Testis (tissue), 3 donors: ENCODE data around the gene NHLRC3. TPM values are rescaled to one million over a fixed set of nuclear protein-coding genes. Genes with fewer than 3 reads are reported as not detected.

Experiments used
- DNase-seq: peaks from one replicate; pipeline ENCODE4 v3.0.0-alpha.2; 2019
- H3K27ac ChIP-seq, 2 donors: fragments of 200-600 bp; sonication (generic); one replicate each; pipeline ENCODE4 v1.5.1; 2019
- H3K27me3 ChIP-seq: fragments of 200-600 bp; sonication (generic); one replicate; pipeline ENCODE4 v1.5.1; 2019
- H3K36me3 ChIP-seq: fragments of 200-600 bp; sonication (generic); one replicate; pipeline ENCODE4 v1.5.1; 2017; ENCODE audit warnings: low read depth; ENCODE audit errors: missing control alignments
- H3K4me1 ChIP-seq: fragments of 200-600 bp; sonication (generic); one replicate; pipeline ENCODE4 v1.5.1; 2019
- H3K4me3 ChIP-seq, 2 donors: fragments of 200-600 bp; sonication (generic); one replicate each; pipeline ENCODE4 v1.5.1; 2017 to 2019
- H3K9me3 ChIP-seq: fragments of 200-600 bp; sonication (generic); one replicate; pipeline ENCODE4 v1.5.1; 2017
- CTCF ChIP-seq, 3 experiments: fragments of 450-650 bp in 2 of 3; fragments of 200-600 bp in 1 of 3; sonication (generic) in 1 of 3; IDR thresholded peaks; one replicate each; pipeline ENCODE4 v1.5.1; 2016 to 2019; ENCODE audit warnings: antibody characterized with exemption in 3 of 3, mild to moderate bottlenecking in 2 of 3, moderate library complexity in 1 of 3
- POLR2A ChIP-seq: fragments of 450-650 bp; IDR thresholded peaks from one replicate; pipeline ENCODE4 v1.6.1; 2017; ENCODE audit warnings: antibody characterized with exemption, mild to moderate bottlenecking, moderate library complexity
- WGBS, 2 donors: methylation state at CpG; one replicate each; pipeline ENCODE4 v1.1.5; 2018; 5-methylcytosine and 5-hydroxymethylcytosine counted together
- intact Hi-C: fragments of 100-400 bp; cut with DNase I; formaldehyde crosslinking; loops from one replicate; pipeline ENCODE4 v1.15.1; 2023; ENCODE audit warnings: low total_unique reads
- polyA plus RNA-seq: library from polyadenylated mRNA; stranded (reverse); fragments of 350-450 nt; fragmentation: Illumina TruSeq; extraction: RNeasy Lipid Tissue Mini Kit (QIAGEN cat#74804); gene quantifications from one replicate; pipeline ENCODE4 v1.2.3, GENCODE V29; 2014; ENCODE audit warnings: low read depth, low replicate concordance; ENCODE audit not compliant: insufficient read depth
- total RNA-seq, 2 donors: library from RNA; depleted of rRNA; stranded (reverse); fragments of >200 nt; gene quantifications; one replicate each; pipeline ENCODE4 v1.2.3, GENCODE V29; 2016

NHLRC3 gene
- total and polyA plus RNA-seq, 3 donors from 2014 or later: 23.2 to 35.6 (median 33.1) TPM

DNA sequence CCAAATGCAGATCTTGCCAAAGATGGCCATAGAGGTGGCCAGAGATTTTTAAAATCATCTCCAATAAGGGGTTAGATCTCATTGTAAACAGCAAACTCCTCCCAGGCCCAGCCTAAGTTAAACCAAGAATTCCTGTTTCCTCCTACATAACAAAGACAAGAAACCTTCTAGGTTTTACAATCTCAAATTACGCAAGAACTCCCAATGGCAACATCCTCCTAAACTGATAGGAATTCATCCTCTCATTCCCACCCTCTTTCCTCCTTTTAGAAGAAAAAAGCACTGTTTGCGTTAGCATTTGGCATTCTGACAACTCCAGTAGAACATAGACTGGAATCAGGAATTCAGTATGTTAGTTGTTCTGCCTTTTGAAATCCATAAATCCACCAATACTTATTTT is 14.9 kb upstream of the NHLRC3 start:
- Histone ChIP-seq H3K27me3 (no peaks in the 10 kb centered on the region), H3K4me3 (no peak overlapping the region), H3K9me3 (no peaks in the 10 kb centered on the region), H3K36me3 (no peaks in the 10 kb centered on the region), H3K27ac (no peak overlapping the region), H3K4me1 (no peaks in the 10 kb centered on the region)
- WGBS, 2 donors: 63 to 67% methylated on average over 2 of the region's 2 CpGs
- no peak for DNase-seq
- intact Hi-C loops: no loop called here
- no peak for TF ChIP-seq CTCF (IDR thresholded peaks at IDR 0.05)
- no peak for TF ChIP-seq POLR2A

DNA sequence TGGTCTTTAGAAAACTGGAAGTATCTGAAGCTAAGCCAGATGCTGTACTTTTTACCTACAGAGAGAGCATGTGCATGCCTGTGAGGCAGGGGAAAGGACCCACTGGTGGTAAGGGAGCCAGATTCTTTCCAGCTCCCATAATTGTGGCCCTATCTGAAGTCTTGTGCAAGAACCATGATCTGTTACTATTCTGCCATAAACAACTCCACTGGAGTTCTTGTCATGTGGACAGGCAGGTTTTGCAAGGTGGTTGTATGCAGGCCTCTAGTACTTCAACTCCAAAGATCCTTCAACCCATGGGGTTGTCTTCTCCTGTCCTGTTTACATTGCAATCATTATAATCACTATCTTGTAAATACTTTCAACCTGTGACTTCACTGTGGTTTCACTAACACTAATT is 14.5 kb upstream of the NHLRC3 start:
- intact Hi-C loops: no loop called here
- Histone ChIP-seq H3K27me3 (no peaks in the 10 kb centered on the region), H3K4me1 (no peaks in the 10 kb centered on the region), H3K9me3 (no peaks in the 10 kb centered on the region), H3K36me3 (no peaks in the 10 kb centered on the region), H3K27ac (no peak overlapping the region), H3K4me3 (no peak overlapping the region)
- DNase-seq: no peak
- no peak for TF ChIP-seq CTCF (IDR thresholded peaks at IDR 0.05)
- TF ChIP-seq POLR2A: no peak

- H3K27me3 ChIP-seq: no peaks in the 10 kb centered on the region
- DNase-seq: no peak
- H3K4me1 ChIP-seq: no peaks in the 10 kb centered on the region
- no peak overlapping the region for H3K27ac ChIP-seq
- H3K9me3 ChIP-seq: no peaks in the 10 kb centered on the region
- H3K36me3 ChIP-seq: no peaks in the 10 kb centered on the region
- H3K4me3 ChIP-seq: no peak overlapping the region
- TF ChIP-seq CTCF (IDR thresholded peaks at IDR 0.05) (no peak), POLR2A (no peak)
- WGBS, 2 donors: 70 to 88% methylated on average over 2 of the region's 2 CpGs
- intact Hi-C loops: no loop called here
Observed at GRCh38 chr13:39025433-39025839, 12.8 kb upstream of the NHLRC3 start.

GRCh38 chr13:39032150-39032549 is 6.1 kb upstream of the NHLRC3 start:
- Histone ChIP-seq H3K27ac (no peak overlapping the region), H3K4me1 (peaks cover 14% of the 10 kb centered on the region), H3K4me3 (no peak overlapping the region), H3K9me3 (no peaks in the 10 kb centered on the region), H3K27me3 (no peaks in the 10 kb centered on the region), H3K36me3 (no peaks in the 10 kb centered on the region)
- DNase-seq: no peak
- intact Hi-C loops: no loop called here
- no peak for TF ChIP-seq POLR2A
- TF ChIP-seq CTCF (IDR thresholded peaks at IDR 0.05): no peak
- WGBS, 2 donors: 92 to 93% methylated on average over 1 of the region's 1 CpG

DNA sequence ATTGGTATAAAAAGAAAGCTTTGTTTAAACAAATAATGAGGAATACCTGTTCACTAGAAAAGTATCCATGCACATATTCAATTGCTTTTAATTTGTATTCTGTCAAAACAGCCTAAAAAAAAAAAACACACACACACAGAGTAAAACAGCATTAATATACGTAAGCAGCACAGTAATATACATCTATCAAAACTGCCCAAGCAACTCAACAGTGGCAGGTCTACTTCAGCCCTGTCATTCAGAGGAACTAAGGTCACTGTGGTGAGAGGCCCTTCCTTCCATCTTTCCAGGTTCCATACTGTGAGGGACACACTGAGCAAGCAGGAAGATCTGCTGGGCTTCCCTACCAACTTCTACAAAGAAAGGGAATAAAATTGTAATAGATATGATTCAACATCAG is 4.2 kb upstream of the NHLRC3 start:
- 75 to 91% methylated on average over 1 of the region's 1 CpG for WGBS, 2 donors
- Histone ChIP-seq H3K4me1 (peaks cover 17% of the 10 kb centered on the region), H3K27ac (no peak overlapping the region), H3K36me3 (no peaks in the 10 kb centered on the region), H3K9me3 (no peaks in the 10 kb centered on the region), H3K4me3 (no peak overlapping the region), H3K27me3 (no peaks in the 10 kb centered on the region)
- no peak for TF ChIP-seq POLR2A
- no peak for TF ChIP-seq CTCF (IDR thresholded peaks at IDR 0.05)
- intact Hi-C loops: no loop called here
- DNase-seq: no peak
